ENCODE data around the gene NGEF.

Gene NGEF

GRCh38 chr2:232883116-232883721, 129.8 kb downstream of the NGEF start:
- Histone ChIP-seq H3K4me3 (ENCODE audit: low read length) (no peak overlapping the region), H3K9me3 (ENCODE audit: control insufficient read depth, low read length) (no peaks in the 10 kb centered on the region), H3K36me3 (ENCODE audit: control insufficient read depth, insufficient read depth, low read length) (no peaks in the 10 kb centered on the region), H3K27me3 (ENCODE audit: control insufficient read depth, insufficient read depth, low read length) (no peaks in the 10 kb centered on the region), H3K4me1 (ENCODE audit: control insufficient read depth, insufficient read depth, low read length) (no peaks in the 10 kb centered on the region), H3K9ac (ENCODE audit: low read length) (no peak overlapping the region)

- H3K27me3 ChIP-seq (ENCODE audit: control insufficient read depth, insufficient read depth, low read length) = no peaks in the 10 kb centered on the region
- H3K9me3 ChIP-seq (ENCODE audit: control insufficient read depth, low read length) = no peaks in the 10 kb centered on the region
- H3K36me3 ChIP-seq (ENCODE audit: control insufficient read depth, insufficient read depth, low read length) = no peaks in the 10 kb centered on the region
- no peak overlapping the region for H3K9ac ChIP-seq (ENCODE audit: low read length)
- H3K4me1 ChIP-seq (ENCODE audit: control insufficient read depth, insufficient read depth, low read length) = no peaks in the 10 kb centered on the region
- no peak overlapping the region for H3K4me3 ChIP-seq (ENCODE audit: low read length)
Observed at GRCh38 chr2:232882505-232883115, 130.4 kb downstream of the NGEF start.

- Histone ChIP-seq H3K27me3 (ENCODE audit: control insufficient read depth, insufficient read depth, low read length) (no peaks in the 10 kb centered on the region), H3K36me3 (ENCODE audit: control insufficient read depth, insufficient read depth, low read length) (no peaks in the 10 kb centered on the region), H3K4me3 (ENCODE audit: low read length) (no peak overlapping the region), H3K9me3 (ENCODE audit: control insufficient read depth, low read length) (no peaks in the 10 kb centered on the region), H3K4me1 (ENCODE audit: control insufficient read depth, insufficient read depth, low read length) (no peaks in the 10 kb centered on the region), H3K9ac (ENCODE audit: low read length) (no peak overlapping the region)
Observed at GRCh38 chr2:232882085-232882484, 131.0 kb downstream of the NGEF start.

- H3K4me3 ChIP-seq (ENCODE audit: low read length) = no peak overlapping the region
- H3K9me3 ChIP-seq (ENCODE audit: control insufficient read depth, low read length) = no peaks in the 10 kb centered on the region
- no peak overlapping the region for H3K9ac ChIP-seq (ENCODE audit: low read length)
- no peaks in the 10 kb centered on the region for H3K4me1 ChIP-seq (ENCODE audit: control insufficient read depth, insufficient read depth, low read length)
- H3K27me3 ChIP-seq (ENCODE audit: control insufficient read depth, insufficient read depth, low read length) = no peaks in the 10 kb centered on the region
- no peaks in the 10 kb centered on the region for H3K36me3 ChIP-seq (ENCODE audit: control insufficient read depth, insufficient read depth, low read length)
Observed at GRCh38 chr2:232880764-232881351, 132.2 kb downstream of the NGEF start.

GRCh38 chr2:232879618-232880494, 133.2 kb downstream of the NGEF start:
- no peak overlapping the region for H3K4me3 ChIP-seq (ENCODE audit: low read length)
- no peaks in the 10 kb centered on the region for H3K36me3 ChIP-seq (ENCODE audit: control insufficient read depth, insufficient read depth, low read length)
- no peak overlapping the region for H3K9ac ChIP-seq (ENCODE audit: low read length)

GRCh38 chr2:232878855-232879617, 134.0 kb downstream of the NGEF start:
- Histone ChIP-seq H3K4me3 (ENCODE audit: low read length) (no peak overlapping the region), H3K9me3 (ENCODE audit: control insufficient read depth, low read length) (no peaks in the 10 kb centered on the region), H3K9ac (ENCODE audit: low read length) (no peak overlapping the region), H3K4me1 (ENCODE audit: control insufficient read depth, insufficient read depth, low read length) (peaks cover 17% of the 10 kb centered on the region), H3K27me3 (ENCODE audit: control insufficient read depth, insufficient read depth, low read length) (peaks cover 8% of the 10 kb centered on the region), H3K36me3 (ENCODE audit: control insufficient read depth, insufficient read depth, low read length) (no peaks in the 10 kb centered on the region)

More at GRCh38 chr2:232879618-232880494, 133.2 kb downstream of the NGEF start:
- peaks cover 5% of the 10 kb centered on the region for H3K27me3 ChIP-seq (ENCODE audit: control insufficient read depth, insufficient read depth, low read length)
- no peaks in the 10 kb centered on the region for H3K9me3 ChIP-seq (ENCODE audit: control insufficient read depth, low read length)
- H3K4me1 ChIP-seq (ENCODE audit: control insufficient read depth, insufficient read depth, low read length) = peaks cover 9% of the 10 kb centered on the region

GRCh38 chr2:232877940-232878511, 135.0 kb downstream of the NGEF start:
- H3K9ac ChIP-seq (ENCODE audit: low read length) = no peak overlapping the region
- no peak overlapping the region for H3K4me3 ChIP-seq (ENCODE audit: low read length)
- peaks cover 27% of the 10 kb centered on the region for H3K4me1 ChIP-seq (ENCODE audit: control insufficient read depth, insufficient read depth, low read length)
- H3K36me3 ChIP-seq (ENCODE audit: control insufficient read depth, insufficient read depth, low read length) = no peaks in the 10 kb centered on the region
- peaks cover 8% of the 10 kb centered on the region for H3K27me3 ChIP-seq (ENCODE audit: control insufficient read depth, insufficient read depth, low read length)
- H3K9me3 ChIP-seq (ENCODE audit: control insufficient read depth, low read length) = no peaks in the 10 kb centered on the region

GRCh38 chr2:232876978-232877441, 136.0 kb downstream of the NGEF start:
- Histone ChIP-seq H3K4me3 (ENCODE audit: low read length) (no peak overlapping the region), H3K36me3 (ENCODE audit: control insufficient read depth, insufficient read depth, low read length) (no peaks in the 10 kb centered on the region), H3K27me3 (ENCODE audit: control insufficient read depth, insufficient read depth, low read length) (peaks cover 8% of the 10 kb centered on the region), H3K9ac (ENCODE audit: low read length) (peak overlapping the region; percentile 22), H3K9me3 (ENCODE audit: control insufficient read depth, low read length) (no peaks in the 10 kb centered on the region), H3K4me1 (ENCODE audit: control insufficient read depth, insufficient read depth, low read length) (peaks cover 27% of the 10 kb centered on the region)

- Histone ChIP-seq H3K9me3 (ENCODE audit: control insufficient read depth, low read length) (no peaks in the 10 kb centered on the region), H3K4me3 (ENCODE audit: low read length) (no peak overlapping the region), H3K9ac (ENCODE audit: low read length) (peak overlapping the region; percentile 22), H3K4me1 (ENCODE audit: control insufficient read depth, insufficient read depth, low read length) (peaks cover 27% of the 10 kb centered on the region), H3K36me3 (ENCODE audit: control insufficient read depth, insufficient read depth, low read length) (no peaks in the 10 kb centered on the region), H3K27me3 (ENCODE audit: control insufficient read depth, insufficient read depth, low read length) (peaks cover 8% of the 10 kb centered on the region)
Observed at GRCh38 chr2:232876161-232876977, 136.7 kb downstream of the NGEF start.

- peaks cover 8% of the 10 kb centered on the region for H3K27me3 ChIP-seq (ENCODE audit: control insufficient read depth, insufficient read depth, low read length)
- H3K36me3 ChIP-seq (ENCODE audit: control insufficient read depth, insufficient read depth, low read length) = no peaks in the 10 kb centered on the region
- no peak overlapping the region for H3K4me3 ChIP-seq (ENCODE audit: low read length)
- peaks cover 27% of the 10 kb centered on the region for H3K4me1 ChIP-seq (ENCODE audit: control insufficient read depth, insufficient read depth, low read length)
- H3K9me3 ChIP-seq (ENCODE audit: control insufficient read depth, low read length) = no peaks in the 10 kb centered on the region
- H3K9ac ChIP-seq (ENCODE audit: low read length) = peak overlapping the region; percentile 57
Observed at GRCh38 chr2:232875256-232876121, 137.6 kb downstream of the NGEF start.

Measured in mucosa of stomach (tissue), 1 donor.